ENCODE data around the gene DRICH1.

GRCh38 chr22:23574877-23575276 is 57.2 kb downstream of the DRICH1 start:
- TF ChIP-seq CTCF (IDR thresholded peaks at IDR 0.05; ENCODE audit: poor library complexity) (no peak), EZH2phosphoT487 (IDR thresholded peaks at IDR 0.05; ENCODE audit: low read depth, severe bottlenecking, unreplicated experiment) (no peak), EZH2 (IDR thresholded peaks at IDR 0.05; ENCODE audit: borderline replicate concordance) (no peak)
